NCI-H345 (cell line): ENCODE data around the gene CCSER2.
"Not testable (repeated sequence)": the region's sequence is repeated elsewhere in the genome, so short reads cannot be mapped to it uniquely, and the experiment has no call there.

Source experiments
- DNase-seq: peaks from one replicate; lab custom pipeline; 2025; lab: John Stamatoyannopoulos, UW

The CCSER2 gene, protein sequence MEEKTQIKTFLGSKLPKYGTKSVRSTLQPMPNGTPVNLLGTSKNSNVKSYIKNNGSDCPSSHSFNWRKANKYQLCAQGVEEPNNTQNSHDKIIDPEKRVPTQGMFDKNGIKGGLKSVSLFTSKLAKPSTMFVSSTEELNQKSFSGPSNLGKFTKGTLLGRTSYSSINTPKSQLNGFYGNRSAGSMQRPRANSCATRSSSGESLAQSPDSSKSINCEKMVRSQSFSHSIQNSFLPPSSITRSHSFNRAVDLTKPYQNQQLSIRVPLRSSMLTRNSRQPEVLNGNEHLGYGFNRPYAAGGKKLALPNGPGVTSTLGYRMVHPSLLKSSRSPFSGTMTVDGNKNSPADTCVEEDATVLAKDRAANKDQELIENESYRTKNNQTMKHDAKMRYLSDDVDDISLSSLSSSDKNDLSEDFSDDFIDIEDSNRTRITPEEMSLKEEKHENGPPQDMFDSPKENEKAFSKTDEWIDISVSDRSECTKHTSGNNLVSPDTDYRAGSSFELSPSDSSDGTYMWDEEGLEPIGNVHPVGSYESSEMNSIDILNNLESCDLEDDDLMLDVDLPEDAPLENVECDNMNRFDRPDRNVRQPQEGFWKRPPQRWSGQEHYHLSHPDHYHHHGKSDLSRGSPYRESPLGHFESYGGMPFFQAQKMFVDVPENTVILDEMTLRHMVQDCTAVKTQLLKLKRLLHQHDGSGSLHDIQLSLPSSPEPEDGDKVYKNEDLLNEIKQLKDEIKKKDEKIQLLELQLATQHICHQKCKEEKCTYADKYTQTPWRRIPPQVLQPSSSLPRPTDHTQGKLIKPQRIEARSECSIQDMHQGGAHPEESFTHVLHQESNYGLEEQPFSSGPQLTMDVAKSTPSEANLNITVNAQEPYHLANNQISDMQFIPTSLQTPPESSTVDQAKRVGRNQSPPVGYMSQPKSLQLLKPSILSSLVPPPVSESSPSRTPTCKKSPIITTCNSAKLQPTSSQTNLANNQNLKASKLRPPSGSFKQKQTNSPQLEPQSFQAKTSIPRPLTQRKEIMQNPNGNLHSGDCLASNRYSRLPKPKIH

DNA sequence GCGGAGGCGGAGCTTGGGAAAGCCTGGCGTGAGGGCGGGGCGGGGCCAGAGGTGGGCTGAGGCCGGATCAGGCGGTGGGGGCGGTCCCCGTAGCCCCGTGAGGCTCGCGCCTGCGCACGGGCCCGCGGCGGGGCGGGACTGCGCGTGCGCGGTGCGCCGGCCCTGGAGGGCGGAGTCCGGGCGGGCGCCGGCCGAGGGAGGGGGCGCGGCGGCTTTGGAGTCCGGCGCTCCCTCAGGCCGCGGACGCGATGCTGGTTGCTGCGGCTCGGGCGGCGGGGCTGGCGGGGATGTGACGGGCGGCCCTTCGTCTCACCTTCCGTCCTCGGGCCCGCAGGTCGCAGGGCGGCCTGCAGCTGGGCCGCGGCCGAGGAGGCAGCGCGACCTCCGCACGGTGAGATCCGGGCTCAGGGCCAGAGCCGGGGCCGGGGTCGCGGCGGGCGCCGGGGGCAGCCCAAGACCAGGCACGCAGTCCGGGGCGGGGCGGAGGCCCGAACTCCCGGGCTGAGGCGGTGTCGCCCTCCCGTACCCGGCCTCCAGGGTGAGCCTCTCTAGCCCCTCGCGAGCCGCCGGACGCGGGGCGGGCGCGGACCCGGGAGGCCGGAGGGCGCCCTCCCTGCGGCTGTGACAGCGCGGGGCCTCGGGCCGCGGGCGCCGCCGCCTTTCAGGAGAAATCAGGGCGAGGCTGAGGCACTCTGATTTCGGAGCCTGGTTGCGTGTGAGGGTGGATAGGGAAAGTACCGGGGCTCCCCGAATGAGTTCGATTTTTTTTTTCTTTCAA is at the start of gene CCSER2:
Gene CCSER2, plus strand, starts transcription at position 172 of the 778 bp plus-strand sequence. CDS start 42,464 bp downstream, outside the sequence.
- DNase-seq = peak; percentile 86

DNA sequence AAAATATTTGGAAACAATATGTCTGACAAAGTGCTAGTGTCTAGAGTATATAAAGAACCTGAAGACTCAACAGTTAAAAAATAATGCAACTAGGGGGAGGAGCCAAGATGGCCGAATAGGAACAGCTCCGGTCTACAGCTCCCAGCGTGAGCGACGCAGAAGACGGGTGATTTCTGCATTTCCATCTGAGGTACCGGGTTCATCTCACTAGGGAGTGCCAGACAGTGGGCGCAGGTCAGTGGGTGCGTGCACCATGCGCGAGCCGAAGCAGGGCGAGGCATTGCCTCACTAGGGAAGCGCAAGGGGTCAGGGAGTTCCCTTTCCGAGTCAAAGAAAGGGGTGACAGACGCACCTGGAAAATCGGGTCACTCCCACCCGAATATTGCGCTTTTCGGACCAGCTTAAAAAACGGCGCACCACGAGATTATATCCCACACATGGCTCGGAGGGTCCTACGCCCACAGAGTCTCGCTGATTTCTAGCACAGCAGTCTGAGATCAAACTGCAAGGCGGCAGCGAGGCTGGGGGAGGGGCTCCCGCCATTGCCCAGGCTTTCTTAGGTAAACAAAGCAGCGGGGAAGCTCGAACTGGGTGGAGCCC is 48.4 kb upstream of the CCSER2 start:
- not testable (repeated sequence) for DNase-seq

DNA sequence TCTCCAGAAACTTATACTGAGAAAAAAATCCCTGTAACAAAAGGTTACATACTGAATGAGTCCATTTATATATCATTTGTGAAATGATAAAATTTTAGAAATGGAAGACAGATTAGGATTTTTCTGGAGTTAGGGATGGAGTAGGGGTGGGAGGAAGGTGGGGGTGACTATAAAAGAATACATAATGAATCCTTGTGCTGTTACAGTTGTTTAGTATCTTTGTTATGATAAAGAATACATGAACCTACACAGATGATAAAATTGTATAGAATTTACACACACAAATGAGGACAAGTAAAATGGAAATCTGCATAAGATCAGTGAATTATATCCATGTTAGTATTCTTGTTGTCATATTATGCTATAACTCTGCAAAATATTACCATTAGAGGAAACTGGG is 41.7 kb upstream of the CCSER2 start:
- DNase-seq = no peak

DNA sequence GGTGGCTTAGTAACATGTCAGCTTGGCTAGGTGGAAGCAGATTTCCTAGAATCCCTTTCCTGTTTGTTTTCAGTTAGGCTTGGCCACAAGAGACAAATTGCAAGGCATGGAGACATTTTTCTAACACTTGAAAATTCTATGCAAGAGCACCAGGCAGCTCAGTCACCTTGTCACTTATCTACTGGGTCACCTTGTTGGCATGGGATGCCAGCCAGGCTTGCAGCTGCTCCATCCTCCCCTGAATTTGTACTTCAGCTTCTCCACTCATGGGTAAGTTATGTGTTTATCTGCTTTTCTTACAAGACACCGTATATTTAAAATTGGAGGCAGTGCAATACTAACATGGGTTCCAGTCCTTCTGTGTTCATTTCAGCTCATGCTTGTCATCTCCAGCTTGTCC is 40.2 kb upstream of the CCSER2 start:
- DNase-seq = no peak

DNA sequence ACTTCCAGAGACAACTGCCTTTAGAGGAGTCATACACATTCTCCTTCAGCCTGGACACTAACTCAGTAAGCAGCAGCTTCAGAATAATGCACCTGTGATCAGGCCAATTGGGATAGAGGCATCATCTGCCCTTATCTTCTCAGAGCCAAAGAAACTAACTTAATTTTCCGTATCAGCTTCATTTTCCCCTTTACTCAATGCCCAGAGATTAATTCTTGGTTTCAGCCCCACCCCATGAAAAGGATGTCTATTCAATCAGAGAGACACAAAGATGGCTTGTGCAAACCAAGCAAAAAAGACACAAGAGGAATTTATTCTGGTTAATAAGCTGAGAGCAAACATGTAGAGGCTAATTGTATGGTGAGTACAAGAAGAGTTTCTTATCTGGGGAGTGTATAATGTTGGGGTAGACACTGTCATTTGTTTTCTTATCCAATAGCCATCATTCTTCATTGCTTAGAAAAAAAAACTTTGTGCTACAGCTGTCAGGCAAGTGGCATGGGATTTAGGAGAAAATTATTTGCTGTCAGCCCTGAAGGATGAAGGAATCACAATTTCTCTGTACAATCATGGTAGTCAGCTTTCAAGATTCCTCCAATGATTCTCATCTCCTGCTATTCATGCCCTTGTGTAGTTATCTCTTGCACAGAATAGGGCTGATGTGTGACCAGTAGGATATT is 38.7 kb upstream of the CCSER2 start:
- no peak for DNase-seq

DNA sequence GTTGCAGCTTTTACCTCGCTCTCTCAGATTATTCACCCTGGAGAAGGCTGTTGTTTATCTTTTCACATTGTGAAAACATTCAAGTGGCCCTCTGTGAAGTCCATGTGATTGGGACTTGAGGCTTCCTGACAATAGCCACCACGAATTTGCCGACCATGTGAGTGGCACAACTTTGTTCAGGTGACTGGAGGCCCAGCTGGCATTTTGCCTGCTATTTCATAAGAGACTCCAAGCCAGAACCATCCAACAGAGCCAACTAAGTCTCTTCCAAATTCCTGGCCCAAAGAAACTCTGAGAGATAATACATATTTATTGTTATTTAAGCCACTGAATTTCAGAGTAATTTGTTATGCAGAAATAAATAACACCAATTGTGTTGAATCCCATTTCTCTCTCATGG is 38.2 kb upstream of the CCSER2 start:
- peak; percentile 78 for DNase-seq

DNA sequence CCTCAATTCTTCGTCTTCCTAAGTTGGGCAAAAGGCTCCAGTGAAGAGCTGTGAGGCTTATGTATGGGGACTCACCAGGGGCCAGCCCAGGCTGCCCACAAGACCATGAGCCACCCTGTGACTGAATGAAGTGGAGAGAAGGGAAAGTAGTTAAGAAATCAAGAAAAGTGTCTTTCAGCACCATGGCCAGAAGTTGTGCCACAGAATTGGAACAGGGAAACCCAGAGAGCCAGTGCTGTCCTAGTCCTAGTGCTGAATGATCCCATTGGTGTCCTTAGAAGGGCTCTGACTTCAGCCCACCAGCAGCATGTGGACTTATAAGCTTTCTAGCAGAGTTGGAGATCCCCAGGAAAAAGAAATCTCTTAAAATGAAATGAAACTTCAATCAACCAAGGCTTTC is 37.0 kb upstream of the CCSER2 start:
- no peak for DNase-seq

DNA sequence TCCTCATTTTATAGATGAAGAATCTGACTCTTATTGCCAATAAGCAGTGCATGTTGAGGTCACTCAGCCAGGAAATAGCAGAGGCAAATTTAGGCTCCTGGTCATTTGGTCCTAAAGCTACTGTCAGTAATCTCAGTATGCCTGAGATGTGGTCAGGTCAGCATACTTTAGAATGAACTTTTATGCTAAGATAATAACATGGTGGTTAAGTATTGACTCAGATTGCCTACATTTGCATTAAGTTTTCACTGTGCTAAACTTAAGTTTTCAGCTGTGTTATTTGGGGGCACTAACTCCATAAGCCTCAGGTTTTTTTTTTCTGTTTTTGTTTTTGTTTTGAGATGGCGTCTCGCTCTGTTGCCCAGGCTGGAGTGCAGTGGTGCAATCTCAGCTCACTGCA is 35.9 kb upstream of the CCSER2 start:
- DNase-seq = no peak

DNA sequence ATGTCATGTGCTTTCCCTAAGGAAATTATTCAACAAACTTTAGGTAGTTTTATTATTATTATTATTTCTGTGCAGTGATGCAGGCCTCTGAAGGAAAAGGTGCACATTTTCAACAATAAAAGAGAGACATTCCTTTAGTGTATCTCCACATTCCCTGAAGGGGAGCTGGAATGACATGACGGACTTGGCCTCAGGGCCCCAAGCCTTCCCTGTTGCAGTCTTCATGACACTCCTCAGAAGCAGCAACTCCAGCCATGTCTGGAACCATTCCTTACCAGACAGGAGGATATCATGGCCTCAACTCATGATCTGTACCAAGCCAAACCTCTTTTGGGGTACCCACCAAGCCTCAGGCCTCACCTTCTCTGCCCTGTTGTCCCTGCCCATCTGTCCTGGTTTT is 35.2 kb upstream of the CCSER2 start:
- no peak for DNase-seq

DNA sequence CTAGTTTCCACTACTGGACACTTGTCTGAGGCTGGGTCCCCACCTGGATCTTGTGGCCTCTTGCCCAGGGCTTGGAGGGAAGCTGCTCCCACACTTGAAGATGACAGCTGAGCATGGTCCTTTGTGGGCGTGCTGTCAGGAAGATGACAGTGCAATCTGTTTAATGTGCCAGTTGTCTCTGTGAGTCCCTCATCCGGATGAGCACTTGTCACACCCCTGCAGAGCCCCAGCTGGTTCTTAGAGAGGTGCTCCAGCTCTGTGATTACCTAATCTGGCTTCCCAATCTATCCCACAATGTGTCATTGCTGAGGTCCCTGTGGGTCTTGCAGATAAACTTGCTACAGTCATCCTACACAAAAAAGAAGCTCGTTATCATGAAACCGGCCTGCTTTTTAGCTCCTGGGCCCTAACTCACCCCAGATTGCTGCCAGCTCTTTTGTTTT is 34.8 kb upstream of the CCSER2 start:
- peak; percentile 41 for DNase-seq

DNA sequence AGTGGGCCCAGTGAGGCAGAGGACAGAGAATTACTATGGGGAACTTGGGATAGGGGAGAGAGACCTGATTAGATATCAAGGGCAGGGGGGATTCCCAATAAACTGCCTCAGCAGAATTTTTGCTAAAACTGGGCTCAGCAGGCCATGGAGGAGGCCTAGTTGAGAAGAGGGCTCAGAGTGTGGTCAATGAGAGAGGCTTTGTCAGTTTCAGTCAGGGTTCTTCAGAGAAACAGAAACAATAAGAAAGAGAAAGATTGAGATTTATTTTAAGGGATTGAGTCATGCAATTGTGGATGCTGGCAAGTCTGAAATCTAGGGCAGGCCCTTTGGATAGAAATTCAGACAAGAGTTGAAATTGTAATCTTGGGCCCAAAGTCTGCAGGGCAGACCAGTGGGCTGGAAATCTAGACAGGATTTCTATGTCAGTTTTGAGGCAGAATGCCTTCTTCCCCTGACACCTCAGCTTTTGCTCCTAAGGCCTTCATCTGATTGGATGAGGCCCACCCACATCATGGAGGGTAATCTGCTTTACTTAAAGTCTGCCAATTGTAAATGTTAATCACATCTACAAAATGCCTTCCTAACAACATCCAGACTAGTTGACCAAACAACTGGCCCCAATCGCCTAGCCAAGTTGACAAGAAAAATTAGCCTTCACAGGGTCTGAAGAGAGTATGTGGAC is 33.5 kb upstream of the CCSER2 start:
- DNase-seq = no peak

DNA sequence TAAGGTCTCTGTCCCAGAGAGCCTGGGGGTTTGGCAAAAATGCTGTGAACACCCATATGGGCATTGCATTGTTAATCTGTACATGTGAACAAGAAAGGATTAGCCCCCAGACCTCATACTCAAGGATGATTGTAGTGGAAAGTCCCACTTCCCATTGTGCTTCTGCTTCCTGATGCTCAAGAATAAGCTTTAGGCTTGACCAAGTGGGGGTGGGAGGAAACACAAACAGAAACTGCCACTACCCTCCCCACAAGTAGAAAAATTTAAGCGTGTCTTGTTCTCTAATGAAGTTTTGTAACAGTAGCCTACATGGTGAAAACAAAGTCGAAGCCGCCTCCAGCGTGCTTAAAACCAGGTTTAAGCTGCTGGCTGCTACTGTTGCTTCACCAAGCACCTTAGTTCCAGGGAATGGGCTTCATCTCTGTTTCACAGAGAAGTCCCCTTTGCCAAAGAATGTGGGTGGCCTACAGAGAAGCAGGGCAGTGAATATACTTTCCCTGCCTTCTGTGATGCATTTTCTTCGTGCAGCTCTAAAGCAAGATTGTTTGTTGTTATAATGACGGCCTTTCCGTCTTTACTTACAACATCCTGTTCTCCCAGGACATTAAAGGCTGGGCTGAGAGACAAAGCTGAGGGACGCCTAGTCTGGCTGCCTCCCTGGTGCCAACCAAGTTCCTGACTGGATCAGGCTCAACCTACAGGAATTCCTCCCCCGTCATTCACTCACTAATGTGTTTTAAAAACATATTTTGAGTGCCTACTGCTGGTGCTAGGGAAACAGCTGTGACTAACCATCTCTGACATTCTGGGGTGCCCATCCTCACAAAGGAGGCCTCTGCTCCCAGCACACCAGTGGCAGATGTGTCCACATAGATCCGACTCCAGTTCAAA is 32.1 kb upstream of the CCSER2 start:
- DNase-seq = no peak

DNA sequence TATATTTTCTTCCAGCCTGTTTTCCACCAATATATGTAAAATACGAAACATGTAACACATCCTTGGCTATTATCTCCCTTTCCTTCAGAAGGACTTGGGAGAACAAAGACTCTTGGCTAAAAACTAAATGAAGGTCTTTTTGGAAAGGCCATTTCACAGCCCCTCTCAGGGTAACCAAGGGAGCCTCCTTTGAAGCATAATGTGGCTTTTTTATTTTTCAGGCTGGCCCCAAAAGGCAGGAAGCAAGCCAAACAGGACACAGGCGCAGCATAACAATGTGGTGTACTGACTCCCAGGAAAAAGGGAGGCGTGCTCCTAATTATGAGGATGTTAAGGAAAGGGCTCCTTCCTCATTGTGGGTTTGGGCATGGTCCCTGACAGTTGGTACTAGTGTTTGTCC is 30.3 kb upstream of the CCSER2 start:
- DNase-seq = no peak

DNA sequence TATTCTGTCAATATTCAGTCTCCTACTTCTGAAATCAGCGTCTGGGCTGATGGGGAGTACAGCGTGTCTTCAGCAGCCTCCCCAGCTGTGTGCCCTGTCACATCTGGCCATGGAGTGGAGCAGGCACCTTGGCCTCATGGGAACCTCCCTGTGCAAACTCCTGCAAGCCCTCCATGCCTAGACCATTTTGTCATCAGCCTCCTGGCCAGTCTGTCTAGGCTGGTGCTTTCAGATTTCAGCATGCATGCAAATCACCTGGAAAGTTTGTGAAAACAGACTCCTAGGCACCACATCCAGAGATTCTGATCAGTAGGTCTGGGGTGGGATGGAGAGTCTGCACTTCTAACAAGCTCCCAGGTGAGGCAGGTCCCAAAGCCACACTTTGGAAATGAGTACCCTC is 26.2 kb upstream of the CCSER2 start:
- no peak for DNase-seq

DNA sequence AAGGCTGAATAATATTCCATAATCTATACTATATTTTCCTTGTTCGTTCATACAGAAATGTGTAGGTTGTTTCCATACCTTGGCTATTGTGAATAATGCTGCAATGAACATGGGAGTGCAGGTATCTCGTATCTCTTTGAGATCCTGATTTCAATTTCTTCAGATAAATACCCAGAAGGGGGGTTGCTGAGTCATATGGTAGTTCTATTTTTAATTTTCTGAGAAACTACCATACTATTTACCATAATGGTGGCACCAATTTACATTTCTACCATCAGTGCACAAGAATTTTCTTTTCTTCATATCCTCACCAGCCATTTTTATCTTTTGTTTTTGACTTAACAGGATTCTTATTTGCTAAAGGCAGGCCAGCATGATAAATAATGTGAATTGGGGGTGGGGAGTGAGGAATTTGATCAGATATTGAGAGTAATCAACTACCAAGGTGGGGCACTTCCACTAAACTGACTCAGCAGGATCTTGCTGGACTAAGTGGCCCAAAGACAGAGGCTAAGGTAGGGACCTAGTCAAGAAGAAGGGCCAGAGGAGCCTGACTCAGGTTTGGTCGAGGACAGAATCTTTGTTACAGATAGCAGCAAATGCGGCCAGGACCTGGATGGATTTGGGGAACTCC is 21.5 kb upstream of the CCSER2 start:
- no peak for DNase-seq

DNA sequence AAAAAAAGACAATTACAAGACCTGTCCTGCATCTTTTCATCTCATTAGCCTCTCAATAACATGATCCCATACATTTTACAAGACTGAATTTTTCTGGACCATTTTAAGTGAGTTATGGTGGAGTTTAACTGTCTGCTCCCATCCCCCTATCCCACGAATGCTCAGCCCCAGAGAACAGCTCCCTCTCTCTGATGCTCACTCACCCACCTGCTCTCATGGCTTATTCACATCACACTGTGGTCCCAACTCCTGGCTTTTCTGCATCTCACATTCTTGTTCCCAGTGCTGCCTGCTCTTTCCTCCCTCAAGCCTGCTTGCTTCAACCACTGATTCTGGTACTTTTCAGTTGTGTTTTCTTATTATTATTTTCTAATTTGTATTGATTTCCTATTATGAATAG is 20.4 kb upstream of the CCSER2 start:
- no peak for DNase-seq

DNA sequence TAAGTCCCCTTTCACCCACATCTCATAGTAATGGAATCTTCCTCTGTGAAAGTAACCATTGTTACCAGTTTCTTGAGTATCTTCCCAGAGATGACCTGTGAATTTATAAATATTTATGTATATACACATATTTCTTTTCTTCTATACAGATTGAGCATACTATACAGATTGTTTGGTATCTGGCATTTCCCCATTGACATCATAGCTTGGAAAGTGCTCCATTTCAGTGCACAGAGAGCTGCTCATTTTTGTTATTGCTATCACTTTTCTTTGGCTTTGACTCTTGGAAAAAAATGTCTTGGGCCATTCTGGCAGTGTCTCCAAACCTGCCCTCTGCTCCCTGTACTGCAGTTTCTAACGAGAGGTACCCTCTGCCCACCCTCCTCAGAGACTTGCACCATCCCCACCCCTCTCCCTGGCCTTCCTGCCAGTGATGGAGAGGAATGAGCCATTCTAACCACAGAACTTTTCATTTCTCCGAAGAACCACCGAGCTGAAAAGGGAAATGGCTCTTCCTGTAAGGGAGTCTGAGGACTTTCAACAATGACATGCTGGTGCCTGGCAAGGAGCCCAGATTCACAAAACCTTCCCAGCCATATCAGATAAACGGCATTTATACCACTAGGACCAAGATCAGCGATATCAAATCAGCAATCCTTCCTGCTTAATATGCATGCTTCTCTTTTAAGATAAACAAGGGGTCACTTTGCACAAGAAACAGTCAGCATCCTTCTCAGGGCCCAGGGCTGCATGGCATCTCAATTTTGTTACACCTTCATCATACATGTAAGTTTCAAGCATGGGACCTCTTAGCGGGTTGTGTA is 19.7 kb upstream of the CCSER2 start:
- DNase-seq = peak; percentile 73

DNA sequence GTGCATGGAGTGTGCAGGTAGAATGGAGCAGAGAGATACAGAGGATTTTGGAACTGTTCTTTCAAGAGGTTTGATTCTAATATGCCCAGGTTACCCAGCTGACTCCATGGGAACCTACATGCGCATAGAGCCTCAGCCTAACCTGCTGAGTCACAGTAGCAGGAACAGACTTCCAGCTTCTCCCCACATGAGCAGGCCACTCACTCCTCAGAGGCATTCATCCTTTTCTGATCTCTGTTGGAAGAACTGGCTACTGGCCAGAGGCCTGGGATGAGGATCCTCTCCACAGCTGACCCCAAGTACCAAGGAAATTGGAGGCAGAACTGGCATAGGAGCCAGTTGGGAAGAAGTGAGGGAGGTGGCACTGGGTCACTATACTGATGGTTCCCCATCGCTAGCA is 17.9 kb upstream of the CCSER2 start:
- DNase-seq = no peak
